GM18909 (cell line): Measurements from ENCODE around the gene GON4L.
"Not testable (repeated sequence)": the region's sequence is repeated elsewhere in the genome, so short reads cannot be mapped to it uniquely, and the experiment has no call there.

ENCODE experiments used
- ATAC-seq: cut with Tn5 transposase; IDR thresholded peaks from one replicate; pipeline ENCODE4 v1.9.1; 2021; ENCODE audit warnings: mild to moderate bottlenecking; ENCODE audit not compliant: unreplicated experiment, poor library complexity

GON4L gene

GRCh38 chr1:155709391-155709790, 147.6 kb downstream of the GON4L start:
- no peak for ATAC-seq

DNA sequence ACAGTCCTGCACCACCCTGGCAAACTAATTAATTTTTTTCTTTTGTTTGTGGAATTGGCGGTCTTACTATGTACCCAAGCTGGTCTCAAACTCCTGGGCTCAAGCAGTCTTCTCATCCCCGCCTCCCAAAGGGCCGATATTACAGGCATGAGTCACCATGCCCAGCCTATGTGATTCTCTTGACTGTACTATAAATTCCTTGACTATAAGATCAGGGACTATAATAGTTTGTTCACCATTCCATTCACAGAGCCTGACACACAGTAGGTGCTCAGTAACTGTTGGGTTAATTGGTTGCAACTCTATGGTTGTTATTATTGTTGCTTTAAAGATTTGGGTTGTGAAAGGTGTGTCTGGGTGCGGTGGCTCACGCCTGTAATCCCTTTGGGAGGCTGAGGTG, 150.9 kb downstream of the GON4L start:
- no peak for ATAC-seq

- ATAC-seq: not testable (repeated sequence)
Observed at GRCh38 chr1:155704414-155704813, 152.6 kb downstream of the GON4L start.

GRCh38 chr1:155703216-155703615, 153.8 kb downstream of the GON4L start:
- ATAC-seq: no peak

- not testable (repeated sequence) for ATAC-seq
Observed at GRCh38 chr1:155701675-155702074, 155.3 kb downstream of the GON4L start.
